Measurements from ENCODE around the gene YRDC. TPM values are rescaled to one million over a fixed set of nuclear protein-coding genes. Genes with fewer than 3 reads are reported as not detected.

Gene YRDC
- polyA plus RNA-seq, 1 donor from 2014 or later, result 34.1 TPM

DNA sequence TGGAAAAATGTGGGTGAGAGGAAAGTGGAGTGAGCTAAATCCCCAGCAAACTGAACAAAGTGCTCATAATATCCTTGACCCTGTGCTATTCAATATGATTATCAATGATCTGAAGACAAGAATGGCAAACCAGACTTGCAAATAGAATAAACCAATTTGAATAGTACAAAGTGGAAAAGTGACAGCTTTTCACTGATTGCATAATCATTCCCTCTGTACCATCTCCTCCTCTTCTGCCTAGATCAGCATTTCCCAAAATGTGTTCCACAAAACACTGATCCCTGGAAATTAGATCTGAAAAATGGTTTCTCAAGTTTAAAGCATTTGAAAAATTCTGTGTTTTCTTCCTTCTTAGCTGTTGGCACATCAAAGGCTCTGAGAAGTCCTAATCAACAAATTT lies 43.3 kb upstream of the YRDC start:
- TF ChIP-seq EP300 (conservative IDR thresholded peaks at IDR 0.05; ENCODE audit: poor library complexity, severe bottlenecking), result no peak
- TF ChIP-seq REST (IDR thresholded peaks at IDR 0.05; ENCODE audit: borderline replicate concordance), result no peak
- no peak for TF ChIP-seq SMC3 (conservative IDR thresholded peaks at IDR 0.05; ENCODE audit: poor library complexity)
- TF ChIP-seq POLR2AphosphoS5 (IDR thresholded peaks at IDR 0.05), result no peak
- TF ChIP-seq, protein P1, sequence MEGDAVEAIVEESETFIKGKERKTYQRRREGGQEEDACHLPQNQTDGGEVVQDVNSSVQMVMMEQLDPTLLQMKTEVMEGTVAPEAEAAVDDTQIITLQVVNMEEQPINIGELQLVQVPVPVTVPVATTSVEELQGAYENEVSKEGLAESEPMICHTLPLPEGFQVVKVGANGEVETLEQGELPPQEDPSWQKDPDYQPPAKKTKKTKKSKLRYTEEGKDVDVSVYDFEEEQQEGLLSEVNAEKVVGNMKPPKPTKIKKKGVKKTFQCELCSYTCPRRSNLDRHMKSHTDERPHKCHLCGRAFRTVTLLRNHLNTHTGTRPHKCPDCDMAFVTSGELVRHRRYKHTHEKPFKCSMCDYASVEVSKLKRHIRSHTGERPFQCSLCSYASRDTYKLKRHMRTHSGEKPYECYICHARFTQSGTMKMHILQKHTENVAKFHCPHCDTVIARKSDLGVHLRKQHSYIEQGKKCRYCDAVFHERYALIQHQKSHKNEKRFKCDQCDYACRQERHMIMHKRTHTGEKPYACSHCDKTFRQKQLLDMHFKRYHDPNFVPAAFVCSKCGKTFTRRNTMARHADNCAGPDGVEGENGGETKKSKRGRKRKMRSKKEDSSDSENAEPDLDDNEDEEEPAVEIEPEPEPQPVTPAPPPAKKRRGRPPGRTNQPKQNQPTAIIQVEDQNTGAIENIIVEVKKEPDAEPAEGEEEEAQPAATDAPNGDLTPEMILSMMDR (IDR thresholded peaks at IDR 0.05; ENCODE audit: poor library complexity, severe bottlenecking), result no peak
- TF ChIP-seq RAD21 (conservative IDR thresholded peaks at IDR 0.05), result no peak
- Histone ChIP-seq H3K4me3 (ENCODE audit: low read length) (no peak overlapping the region), H3K9ac (ENCODE audit: low read length) (no peak overlapping the region)

DNA sequence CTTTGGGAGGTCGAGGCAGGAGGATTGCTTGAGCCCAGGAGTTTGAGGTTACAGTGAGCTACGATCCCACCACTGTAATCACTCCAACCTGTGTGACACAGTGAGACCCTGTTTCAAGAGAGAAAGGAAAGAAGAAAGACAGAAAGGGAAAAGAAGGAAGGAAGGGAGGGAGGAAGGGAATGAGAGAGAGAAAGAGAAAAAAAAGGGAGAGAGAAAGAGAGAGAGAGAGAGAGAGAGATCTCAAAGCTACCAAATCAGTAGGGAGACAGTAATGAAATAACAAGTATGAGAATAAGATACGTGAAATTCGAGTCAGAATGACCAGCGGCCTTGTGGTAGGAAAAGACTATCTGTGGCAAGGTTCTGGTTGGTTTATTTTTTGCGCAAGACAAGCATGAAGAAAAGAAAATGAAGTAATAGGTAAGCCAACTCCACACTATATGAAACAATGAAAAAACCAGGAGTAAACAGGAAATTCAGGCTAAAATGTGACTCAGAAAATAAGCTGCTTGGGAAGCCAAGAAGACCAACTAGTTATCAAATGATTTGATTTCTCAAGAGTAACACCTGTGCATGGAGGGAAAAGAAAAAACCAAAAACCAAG lies 42.4 kb upstream of the YRDC start:
- Histone ChIP-seq H3K9me3 (ENCODE audit: low read length) (no peaks in the 10 kb centered on the region), H3K9me2 (ENCODE audit: insufficient read depth, low read length) (no peaks in the 10 kb centered on the region), H3K36me3 (ENCODE audit: insufficient read depth, low read length) (no peaks in the 10 kb centered on the region), H3K27ac (ENCODE audit: low read length) (no peak overlapping the region), H3K27me3 (ENCODE audit: insufficient read depth, low read depth, low read length) (no peaks in the 10 kb centered on the region), H3K9ac (ENCODE audit: low read length) (no peak overlapping the region), H3K79me2 (replicated peaks; ENCODE audit: insufficient read depth, low read length) (peaks cover 42% of the 10 kb centered on the region), H4K20me1 (ENCODE audit: insufficient read depth) (no peaks in the 10 kb centered on the region), H3K4me3 (ENCODE audit: low read length) (no peak overlapping the region), H3K4me2 (ENCODE audit: low read length) (no peak overlapping the region), H3F3A (ENCODE audit: insufficient read depth, low read length, poor library complexity, severe bottlenecking) (no peaks in the 10 kb centered on the region), H2AFZ (ENCODE audit: low read depth, low read length) (no peak overlapping the region)
- TF ChIP-seq SMC3 (conservative IDR thresholded peaks at IDR 0.05; ENCODE audit: poor library complexity), result no peak
- TF ChIP-seq EP300 (conservative IDR thresholded peaks at IDR 0.05; ENCODE audit: poor library complexity, severe bottlenecking), result no peak
- no peak for TF ChIP-seq RAD21 (conservative IDR thresholded peaks at IDR 0.05)
- TF ChIP-seq EZH2 (IDR thresholded peaks at IDR 0.05; ENCODE audit: borderline replicate concordance, insufficient read depth, low read length, poor library complexity, severe bottlenecking), result no peak
- TF ChIP-seq REST (IDR thresholded peaks at IDR 0.05; ENCODE audit: borderline replicate concordance), result no peak
- no peak for TF ChIP-seq TAF1 (IDR thresholded peaks at IDR 0.05; ENCODE audit: low read depth)
- TF ChIP-seq POLR2AphosphoS5 (IDR thresholded peaks at IDR 0.05), result no peak
- no peak for TF ChIP-seq MXI1 (conservative IDR thresholded peaks at IDR 0.05; ENCODE audit: poor library complexity, severe bottlenecking)
- TF ChIP-seq, protein P1 (IDR thresholded peaks at IDR 0.05; ENCODE audit: poor library complexity, severe bottlenecking), result no peak

More for the DNA sequence above, 43.3 kb upstream of the YRDC start:
- no peaks in the 10 kb centered on the region for H3K36me3 ChIP-seq (ENCODE audit: insufficient read depth, low read length)
- H3F3A ChIP-seq (ENCODE audit: insufficient read depth, low read length, poor library complexity, severe bottlenecking), result no peaks in the 10 kb centered on the region
- H3K9me3 ChIP-seq (ENCODE audit: low read length), result no peaks in the 10 kb centered on the region
- no peaks in the 10 kb centered on the region for H3K9me2 ChIP-seq (ENCODE audit: insufficient read depth, low read length)
- H4K20me1 ChIP-seq (ENCODE audit: insufficient read depth), result no peaks in the 10 kb centered on the region
- no peaks in the 10 kb centered on the region for H3K27me3 ChIP-seq (ENCODE audit: insufficient read depth, low read depth, low read length)
- H3K79me2 ChIP-seq (replicated peaks; ENCODE audit: insufficient read depth, low read length), result peaks cover 42% of the 10 kb centered on the region
- H3K4me2 ChIP-seq (ENCODE audit: low read length), result no peak overlapping the region
- H3K27ac ChIP-seq (ENCODE audit: low read length), result no peak overlapping the region
- H2AFZ ChIP-seq (ENCODE audit: low read depth, low read length), result no peak overlapping the region

Measured in neural cell (in vitro differentiated cells).